Endothelial cell of umbilical vein (primary cell): ENCODE data around the gene ZSCAN1.

Experiments used
- CTCF ChIP-seq, 2 donors: IDR thresholded peaks; 1 replicate in 1 of 2; 2 replicates in 1 of 2; pipeline ENCODE4 v1.5.1; 2011; ENCODE audit warnings: low read length in 2 of 2, mild to moderate bottlenecking in 2 of 2, moderate library complexity in 2 of 2, control low read depth in 1 of 2, inconsistent platforms in 1 of 2, low read depth in 1 of 2; ENCODE audit not compliant: insufficient read depth in 1 of 2; ENCODE audit errors: extremely low read depth in 1 of 2
- EZH2 ChIP-seq: IDR thresholded peaks from 2 replicates; pipeline ENCODE4 v1.6.1; 2012; ENCODE audit warnings: borderline replicate concordance, low read depth, mild to moderate bottlenecking, moderate library complexity, low read length, inconsistent platforms; ENCODE audit not compliant: severe bottlenecking
- MAX ChIP-seq: IDR thresholded peaks from 2 replicates; pipeline ENCODE4 v1.6.1; 2011; ENCODE audit not compliant: insufficient read depth, insufficient read length
- POLR2A ChIP-seq: IDR thresholded peaks from 2 replicates; pipeline ENCODE4 v1.6.1; 2012; ENCODE audit warnings: low read depth, mild to moderate bottlenecking, control low read depth, low read length

- TF ChIP-seq CTCF (IDR thresholded peaks at IDR 0.05; ENCODE audit: extremely low read depth in 1 of 2, insufficient read depth in 1 of 2, low read depth in 1 of 2, low read length in 2 of 2) = no peak
- TF ChIP-seq POLR2A = no peak
- no peak for TF ChIP-seq EZH2
- TF ChIP-seq MAX = no peak
Measured at GRCh38 chr19:58034477-58034793, 610 bp downstream of the ZSCAN1 start.
